Dermis blood vessel endothelial cell (primary cell): Measurements from ENCODE around the gene HTR3A. TPM values are rescaled to one million over a fixed set of nuclear protein-coding genes. Genes with fewer than 3 reads are reported as not detected.

Experiments
- DNase-seq: peaks from one replicate; pipeline ENCODE4 v3.0.0; 2010
- total RNA-seq: library from RNA; depleted of rRNA; stranded (reverse); fragments of >200 nt; gene quantifications from 2 replicates; pipeline ENCODE4 v1.2.3, GENCODE V29; 2014

HTR3A gene
- total RNA-seq, 1 donor from 2014 or later: not detected

- DNase-seq: no peak
Measured at GRCh38 chr11:114025329-114025907, 50.5 kb downstream of the HTR3A start.

DNA sequence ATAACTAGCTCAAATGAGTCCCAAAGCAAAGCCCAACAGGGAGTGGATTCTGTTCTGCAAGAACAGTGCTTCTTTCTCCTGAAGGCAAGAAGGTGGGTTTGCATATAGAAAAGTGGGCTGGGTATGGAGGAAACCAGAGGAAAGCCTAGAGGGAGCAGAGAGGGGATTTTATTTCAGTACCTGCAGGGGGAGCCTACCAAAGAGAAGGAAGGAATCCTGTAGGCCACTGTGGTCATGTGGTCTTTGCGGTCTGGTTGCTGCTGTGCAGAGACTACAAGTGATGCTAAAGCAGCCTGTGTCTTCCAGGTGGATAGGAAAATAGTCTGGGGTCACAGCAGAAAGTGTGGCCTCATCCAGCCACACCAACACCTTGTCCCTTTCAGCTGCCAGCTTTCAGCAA, 51.4 kb downstream of the HTR3A start:
- DNase-seq: peak; percentile 32

- DNase-seq: no peak
Measured at GRCh38 chr11:114027391-114027790, 52.5 kb downstream of the HTR3A start.

DNA sequence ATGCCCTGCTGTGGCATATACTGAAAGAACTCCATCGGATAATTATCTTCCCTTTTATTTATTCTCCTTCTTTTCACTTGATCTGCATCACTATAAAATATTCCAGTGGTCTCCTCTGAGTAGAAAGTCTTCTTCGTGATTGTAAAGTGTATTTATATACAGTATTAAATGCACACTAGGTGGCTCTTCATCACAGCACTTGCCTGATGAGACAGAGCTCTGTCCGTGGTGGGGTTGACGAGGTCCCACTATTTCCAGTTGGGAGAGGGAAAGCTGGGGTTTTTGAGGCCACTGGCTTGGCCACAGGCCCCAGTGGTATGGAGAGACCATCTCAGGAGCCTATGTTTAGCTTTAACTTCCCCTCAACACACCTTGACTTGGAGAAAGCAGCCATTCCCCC, 53.0 kb downstream of the HTR3A start:
- peak; percentile 17 for DNase-seq

DNA sequence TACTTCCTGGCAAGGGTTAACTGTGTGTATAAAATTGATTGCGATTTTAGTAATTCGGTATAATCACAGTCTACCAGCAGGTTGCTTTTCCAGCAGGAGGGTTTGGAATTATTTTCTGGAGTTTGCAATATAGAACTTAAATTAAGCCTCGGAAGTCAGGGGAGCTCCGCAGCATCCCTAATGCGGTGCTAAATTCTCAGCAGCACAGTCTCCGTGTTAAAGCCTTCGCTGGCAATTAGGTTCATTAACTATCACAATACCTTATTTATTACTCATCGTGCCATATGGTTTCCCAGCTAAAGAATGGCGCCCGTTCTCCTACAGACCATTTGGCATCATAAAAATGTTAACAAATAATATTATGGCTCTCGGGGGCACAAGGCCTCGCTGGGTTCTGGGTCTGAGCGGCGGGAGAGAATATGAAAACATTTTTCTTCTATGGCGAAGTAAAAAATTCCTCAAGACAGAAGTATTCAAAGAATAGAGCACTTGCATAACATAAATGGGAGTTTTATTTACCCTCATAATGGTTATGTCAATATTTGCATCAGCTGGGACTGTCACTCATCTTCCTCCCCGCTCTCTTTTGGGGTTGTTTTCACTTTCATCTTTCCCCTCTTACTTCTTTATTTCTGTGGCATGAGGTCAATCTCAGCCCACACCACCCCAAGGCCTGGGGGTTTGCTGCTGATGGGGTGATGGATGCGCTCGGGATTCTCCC, 56.5 kb downstream of the HTR3A start:
- DNase-seq: no peak

DNA sequence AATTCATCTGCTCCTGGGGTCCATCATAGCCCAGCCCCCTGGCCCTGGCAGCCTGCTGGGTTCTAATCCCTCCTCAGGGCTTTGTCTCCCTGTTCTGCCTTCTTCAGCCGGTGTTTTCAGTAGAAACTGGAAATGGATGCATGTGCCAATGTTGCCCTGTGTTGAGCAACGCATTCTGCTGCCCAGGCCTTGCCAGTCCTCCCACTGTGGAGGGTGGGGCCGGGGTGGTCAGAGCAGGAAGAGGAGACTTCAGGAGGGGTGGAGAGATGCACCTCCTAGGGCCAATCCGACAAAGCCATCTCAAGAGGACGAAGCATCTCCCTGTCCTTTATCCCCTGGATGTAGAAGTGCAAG, 57.0 kb downstream of the HTR3A start:
- DNase-seq: no peak

DNA sequence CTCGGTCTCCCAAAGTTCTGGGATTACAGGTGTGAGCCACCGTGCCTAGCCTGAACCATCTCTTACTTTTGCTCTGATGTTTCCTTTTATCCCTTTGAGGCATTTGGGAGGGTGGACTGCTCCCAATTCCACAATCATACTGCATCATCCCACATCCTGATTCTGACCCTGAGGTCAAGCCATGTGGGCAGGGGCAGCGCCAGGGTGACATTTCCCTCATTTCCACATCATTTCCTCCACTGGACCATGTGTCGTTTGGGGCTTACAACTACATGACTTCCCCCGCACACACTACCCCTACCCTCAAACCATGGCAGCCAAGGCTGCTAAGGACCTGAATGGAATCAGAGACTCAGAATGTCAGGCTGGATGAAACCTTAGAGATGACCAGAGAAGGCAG, 58.2 kb downstream of the HTR3A start:
- no peak for DNase-seq

GRCh38 chr11:114033572-114033971, 58.7 kb downstream of the HTR3A start:
- DNase-seq: no peak

DNA sequence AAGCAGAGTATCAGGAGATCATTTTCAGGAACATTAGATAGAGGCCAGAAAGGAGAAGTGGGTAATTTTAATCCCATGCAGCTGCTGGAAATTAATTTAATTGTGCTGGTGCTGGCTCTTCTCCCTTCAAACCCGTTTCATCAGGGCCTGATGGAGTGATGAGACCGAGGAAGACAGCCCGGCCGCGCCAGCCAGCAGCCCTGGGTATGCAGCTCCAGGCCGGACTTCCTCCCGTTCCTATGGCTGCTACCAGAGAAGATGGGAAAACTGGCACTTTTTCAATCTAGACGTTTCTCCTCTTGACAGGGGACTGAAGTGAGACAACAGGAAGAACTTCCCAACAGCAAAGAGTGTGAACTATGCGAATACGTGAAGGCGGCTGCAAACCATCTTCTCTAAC, 60.0 kb downstream of the HTR3A start:
- no peak for DNase-seq

GRCh38 chr11:114036147-114036811, 61.4 kb downstream of the HTR3A start:
- peak; percentile 89 for DNase-seq

GRCh38 chr11:114036958-114037357, 62.0 kb downstream of the HTR3A start:
- DNase-seq: no peak

DNA sequence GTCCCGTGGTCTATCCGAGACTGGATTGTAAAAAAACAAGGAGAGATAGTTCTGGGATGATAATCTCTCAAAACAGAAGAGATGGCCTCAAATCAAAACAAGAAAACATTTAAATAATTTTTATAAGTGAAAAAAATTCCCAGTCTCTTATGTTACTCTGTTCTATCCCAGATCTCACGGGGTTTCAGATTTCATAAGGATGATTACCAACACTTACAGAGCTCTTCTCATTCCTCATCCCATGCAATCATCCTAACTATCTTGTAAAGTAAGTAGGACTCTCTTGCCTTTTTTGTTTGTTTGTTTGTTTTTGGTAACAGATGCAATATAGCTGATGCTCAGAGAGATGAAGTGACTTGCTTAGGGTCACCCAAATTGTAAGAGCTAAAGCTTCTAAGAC, 64.6 kb downstream of the HTR3A start:
- no peak for DNase-seq

Other genes with a start within 250 kb of the HTR3A start
- gene ZW10, start 201.4 kb upstream of the HTR3A start, total RNA-seq: 23.3 and 31.6 TPM in 2 replicates
- gene CLDN25, start 195.3 kb upstream of the HTR3A start, total RNA-seq: not detected in 2 replicates
- 38.5 and 53.2 TPM in 2 replicates for gene USP28, start 99.5 kb upstream of the HTR3A start, total RNA-seq
- gene HTR3B, start 70.3 kb upstream of the HTR3A start, total RNA-seq: not detected in 2 replicates
- gene ZBTB16, start 84.6 kb downstream of the HTR3A start, total RNA-seq: 23.1 and 34.7 TPM in 2 replicates